Activated CD4-positive, alpha-beta memory T cell treated with anti-CD3 and anti-CD28 coated beads for 36 hours (primary cell): ENCODE results near the gene CACYBP. TPM values are rescaled to one million over a fixed set of nuclear protein-coding genes. Genes with fewer than 3 reads are reported as not detected.
A peak's percentile ranks its signal among the peaks of the same experiment; 100 is the strongest.

ENCODE experiments used
- CTCF ChIA-PET: fragments of 350-600 bp; sonication (Branson Sonifier 250); formaldehyde crosslinking; loops from one replicate; lab custom pipeline; 2021; ENCODE audit warnings: antibody characterized with exemption, inconsistent platforms; lab: Charles Lee
- POLR2A ChIA-PET: fragments of 350-600 bp; sonication (Branson Sonifier 250); formaldehyde crosslinking; loops from one replicate; lab custom pipeline; 2021; ENCODE audit warnings: antibody characterized with exemption; lab: Charles Lee
- DNase-seq: peaks from one replicate; pipeline ENCODE4 v3.0.0-alpha.2; 2020
- H3K27ac Mint-ChIP-seq: one replicate; pipeline ENCODE4 v1.8.0; 2021; ENCODE audit warnings: mixed read lengths
- H3K27me3 Mint-ChIP-seq: one replicate; pipeline ENCODE4 v1.8.0; 2021; ENCODE audit warnings: mixed read lengths
- H3K36me3 Mint-ChIP-seq: one replicate; pipeline ENCODE4 v1.8.0; 2021; ENCODE audit warnings: mixed read lengths
- H3K4me1 Mint-ChIP-seq: one replicate; pipeline ENCODE4 v1.8.0; 2021; ENCODE audit warnings: low read depth, mixed read lengths
- H3K4me3 Mint-ChIP-seq: one replicate; pipeline ENCODE4 v1.8.0; 2021; ENCODE audit warnings: mild to moderate bottlenecking, mixed read lengths
- H3K9me3 Mint-ChIP-seq: one replicate; pipeline ENCODE4 v1.8.0; 2021; ENCODE audit warnings: mixed read lengths
- intact Hi-C: fragments of 100-400 bp; cut with micrococcal nuclease; formaldehyde crosslinking; loops from one replicate; pipeline ENCODE4 v1.15.1; 2023
- total RNA-seq, 2 experiments: library from RNA; stranded (reverse); gene quantifications; one replicate each; pipeline ENCODE4 v1.2.3, GENCODE V29; 2021

Gene CACYBP
- total RNA-seq, 2 experiments from 2014 or later: 399 to 409 TPM

DNA sequence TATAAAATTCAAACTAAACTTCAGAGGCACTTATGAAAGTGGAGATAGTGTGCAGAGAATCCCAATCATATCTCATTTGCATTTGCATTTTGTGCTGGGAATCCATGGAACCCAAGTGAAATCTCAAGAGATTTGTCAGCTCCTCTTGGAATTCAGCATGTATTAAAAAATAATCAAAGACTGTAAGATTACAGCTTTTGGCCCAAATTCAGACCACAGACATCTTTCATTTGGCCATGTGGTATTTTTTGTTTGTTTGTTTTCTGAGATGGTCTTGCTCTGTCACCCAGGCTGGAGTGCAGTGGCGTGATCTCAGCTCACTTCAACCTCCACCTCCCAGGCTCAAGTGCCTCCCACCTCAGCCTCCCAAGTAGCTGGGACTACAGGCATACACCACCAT lies 3.8 kb upstream of the CACYBP start:
- Mint-ChIP-seq H3K27ac (no peak overlapping the region), H3K9me3 (no peaks in the 10 kb centered on the region), H3K36me3 (peaks cover 11% of the 10 kb centered on the region), H3K4me3 (no peak overlapping the region), H3K27me3 (no peaks in the 10 kb centered on the region), H3K4me1 (peaks cover 22% of the 10 kb centered on the region)
- intact Hi-C loops: loop anchor here (5.0 to 10.0 kb wide), 4 partner anchors 179 to 1521 kb away; partner anchors contain the start of genes PRDX6, RABGAP1L and RC3H1
- ChIA-PET POLR2A (no interaction called here), CTCF (interaction anchor here (0.7 to 4.3 kb wide), 3 partner anchors 12 to 112 kb away, joined by 3 to 20 read pairs (median 4); no protein-coding TSS in a partner anchor)
- DNase-seq: no peak

DNA sequence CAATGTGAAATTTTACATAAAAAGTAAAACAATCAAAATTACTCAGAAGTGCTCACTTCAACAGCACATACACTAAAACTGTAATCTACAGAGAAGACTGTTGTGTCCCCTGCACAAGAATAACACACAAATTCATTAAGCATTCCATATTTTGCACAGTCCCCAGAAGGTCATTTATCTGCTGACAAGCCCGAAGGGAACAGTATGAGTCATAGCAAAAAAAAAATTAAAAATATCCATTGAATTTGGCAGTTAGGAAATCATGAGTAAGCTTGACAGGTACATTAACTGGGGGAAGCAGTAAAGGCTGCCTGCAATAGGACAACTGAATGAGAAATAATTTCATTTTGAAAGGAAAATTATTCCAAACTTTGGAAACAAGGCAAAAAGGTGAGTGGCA lies 3.3 kb upstream of the CACYBP start:
- peak overlapping the region; percentile 10 for H3K27ac Mint-ChIP-seq
- H3K4me1 Mint-ChIP-seq: peaks cover 24% of the 10 kb centered on the region
- DNase-seq: no peak
- POLR2A ChIA-PET: no interaction called here
- no peak overlapping the region for H3K4me3 Mint-ChIP-seq
- intact Hi-C loops: loop anchor here (5.0 to 10.0 kb wide), 4 partner anchors 179 to 1522 kb away; partner anchors contain the start of genes PRDX6, RABGAP1L and RC3H1
- H3K9me3 Mint-ChIP-seq: no peaks in the 10 kb centered on the region
- CTCF ChIA-PET: interaction anchor here (1.1 to 4.3 kb wide), 2 partner anchors 13 to 113 kb away, joined by 4 to 20 read pairs; no protein-coding TSS in a partner anchor
- H3K36me3 Mint-ChIP-seq: peaks cover 16% of the 10 kb centered on the region
- no peaks in the 10 kb centered on the region for H3K27me3 Mint-ChIP-seq

DNA sequence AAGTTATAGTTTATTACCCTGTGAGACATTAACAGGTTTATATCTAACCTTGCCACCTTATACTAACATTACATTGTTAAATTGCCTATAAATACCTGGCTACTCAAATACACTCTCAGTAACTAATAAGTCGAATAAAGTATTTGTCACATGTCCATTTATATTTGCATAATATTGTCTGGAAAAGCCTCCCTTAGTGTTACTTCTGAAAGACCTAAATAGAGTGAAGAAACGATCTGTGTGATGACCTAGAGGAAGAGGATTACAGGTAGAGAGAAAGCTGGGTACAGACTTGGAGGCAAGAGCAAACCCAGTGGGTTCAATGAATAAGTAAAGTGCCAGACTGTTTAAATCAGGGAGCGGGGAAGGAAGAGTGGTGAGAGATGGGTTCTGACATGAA lies 2.7 kb upstream of the CACYBP start:
- peaks cover 21% of the 10 kb centered on the region for H3K36me3 Mint-ChIP-seq
- POLR2A ChIA-PET: no interaction called here
- no peaks in the 10 kb centered on the region for H3K9me3 Mint-ChIP-seq
- peaks cover 29% of the 10 kb centered on the region for H3K4me1 Mint-ChIP-seq
- no peaks in the 10 kb centered on the region for H3K27me3 Mint-ChIP-seq
- CTCF ChIA-PET: interaction anchor here (4.3 kb wide), 1 partner anchor 14 kb away, joined by 20 read pairs; no protein-coding TSS in a partner anchor
- intact Hi-C loops: loop anchor here (5.0 to 10.0 kb wide), 4 partner anchors 180 to 1522 kb away; partner anchors contain the start of genes PRDX6, RABGAP1L and RC3H1
- no peak for DNase-seq
- H3K4me3 Mint-ChIP-seq: no peak overlapping the region
- H3K27ac Mint-ChIP-seq: peak overlapping the region; percentile 40

DNA sequence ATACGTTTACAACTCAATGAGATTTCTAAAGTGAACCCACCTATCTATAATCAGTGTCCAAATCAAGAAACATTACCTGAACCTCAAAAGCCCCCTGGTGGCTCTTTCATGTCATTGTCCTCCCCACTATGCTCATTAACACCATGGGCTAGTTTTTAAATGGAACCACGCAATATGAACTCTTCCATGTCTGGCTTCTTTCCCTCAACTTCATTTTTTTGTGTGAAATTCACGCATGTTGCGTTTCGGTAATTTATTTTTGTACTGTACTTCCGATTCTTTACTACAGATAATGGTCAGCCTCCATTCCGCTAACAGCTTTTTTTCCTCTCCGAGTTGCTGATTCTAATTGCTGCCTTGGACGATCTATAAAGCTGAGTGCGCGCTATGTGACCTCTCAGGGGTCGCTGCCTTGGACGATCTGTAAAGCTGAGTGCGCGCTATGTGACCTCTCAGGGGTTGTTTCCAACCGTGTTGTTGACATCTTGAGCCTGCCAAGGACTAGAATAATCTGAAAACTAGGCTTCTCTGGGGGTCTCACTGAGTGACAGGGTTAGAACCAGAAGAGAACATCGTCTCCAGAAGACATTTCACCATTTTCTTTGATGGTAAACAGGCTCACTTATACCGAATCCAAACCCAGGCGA lies 1.1 kb upstream of the CACYBP start:
- Mint-ChIP-seq H3K4me1 (peaks cover 42% of the 10 kb centered on the region), H3K36me3 (peaks cover 29% of the 10 kb centered on the region), H3K9me3 (no peaks in the 10 kb centered on the region), H3K27me3 (no peaks in the 10 kb centered on the region), H3K4me3 (no peak overlapping the region), H3K27ac (no peak overlapping the region)
- peak; percentile 55 for DNase-seq
- intact Hi-C loops: loop anchor here (1.0 to 10.0 kb wide), 13 partner anchors 25 to 1524 kb away; partner anchors contain the start of genes CENPL, DARS2, KIAA0040 and MRPS14
- ChIA-PET POLR2A (interaction anchor here (0.6 to 3.3 kb wide), 9 partner anchors 9 to 199 kb away, joined by 3 to 50 read pairs (median 10); partner anchors contain the start of gene MRPS14), CTCF (interaction anchor here (0.7 to 4.3 kb wide), 17 partner anchors 9 to 231 kb away, joined by 3 to 20 read pairs (median 6); partner anchors contain the start of gene MRPS14)

DNA sequence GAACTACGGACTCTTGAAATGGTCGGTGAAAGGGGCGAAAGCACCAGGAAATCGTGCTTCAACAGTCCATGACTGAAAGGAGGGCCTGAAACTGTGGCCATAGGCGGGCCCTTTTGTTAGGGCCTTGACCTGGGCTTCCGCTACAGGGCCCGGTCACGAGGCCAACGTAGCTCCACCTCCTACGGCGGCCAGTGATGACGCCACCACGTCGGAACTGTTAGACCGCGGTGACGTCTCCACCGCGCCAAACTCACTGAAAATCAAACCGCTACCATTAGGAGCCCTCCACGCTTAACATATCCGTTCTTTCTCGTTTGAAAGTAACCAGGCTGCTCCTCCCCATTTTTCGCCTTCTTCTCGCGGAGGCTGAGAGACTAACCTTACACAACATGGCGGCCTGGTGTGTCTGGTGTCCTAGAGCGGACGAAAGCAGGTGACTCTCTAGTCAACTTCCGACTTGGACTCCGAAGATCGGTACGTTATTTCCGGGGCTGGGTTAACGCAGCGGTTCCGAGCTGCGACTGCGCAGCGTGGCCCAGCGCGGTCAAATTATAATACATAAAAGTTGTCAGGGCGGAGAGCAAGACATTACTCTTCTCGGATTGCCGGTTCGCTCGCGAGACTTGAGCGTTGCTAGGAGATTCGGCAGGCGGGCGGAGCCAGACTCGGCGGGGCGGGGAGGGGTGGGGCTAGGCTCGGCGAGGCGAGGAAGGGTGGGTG lies 371 bp upstream of the CACYBP start:
- peak; percentile 98 for DNase-seq
- H3K36me3 Mint-ChIP-seq: peaks cover 35% of the 10 kb centered on the region
- intact Hi-C loops: loop anchor here (1.0 to 10.0 kb wide), 11 partner anchors 24 to 1525 kb away; partner anchors contain the start of genes CENPL, DARS2, KIAA0040 and MRPS14
- H3K27me3 Mint-ChIP-seq: no peaks in the 10 kb centered on the region
- ChIA-PET POLR2A (interaction anchor here (0.6 to 3.3 kb wide), 12 partner anchors 10 to 200 kb away, joined by 3 to 50 read pairs (median 8); partner anchors contain the start of gene MRPS14), CTCF (interaction anchor here (0.7 to 4.3 kb wide), 17 partner anchors 9 to 232 kb away, joined by 3 to 20 read pairs (median 6); partner anchors contain the start of gene MRPS14)
- peaks cover 49% of the 10 kb centered on the region for H3K4me1 Mint-ChIP-seq
- H3K9me3 Mint-ChIP-seq: no peaks in the 10 kb centered on the region
- no peak overlapping the region for H3K27ac Mint-ChIP-seq
- no peak overlapping the region for H3K4me3 Mint-ChIP-seq

DNA sequence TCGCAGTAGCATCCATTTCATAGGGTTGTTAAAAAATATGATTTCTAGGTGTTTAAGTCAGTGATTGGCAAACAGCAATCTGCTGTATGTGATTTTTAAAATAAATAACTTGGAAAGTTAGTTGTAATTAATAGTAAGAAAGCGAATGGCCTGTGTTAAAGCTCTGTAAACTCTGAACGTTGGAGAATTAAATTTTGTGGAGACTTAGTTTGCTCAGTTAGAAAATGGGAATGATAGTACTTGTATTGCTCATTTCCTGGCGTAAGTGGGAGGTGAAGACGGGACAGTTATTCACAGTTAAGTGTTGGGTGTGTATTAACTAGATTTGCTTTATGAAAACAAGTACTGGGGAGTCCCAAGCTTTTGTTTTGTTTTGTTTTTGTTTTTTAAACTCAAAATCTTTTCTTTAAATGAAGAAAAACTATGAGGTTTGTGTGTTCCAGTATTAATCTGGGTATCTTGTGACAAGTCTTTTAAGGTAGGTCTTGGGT lies 995 bp downstream of the CACYBP start:
- H3K27me3 Mint-ChIP-seq: no peaks in the 10 kb centered on the region
- CTCF ChIA-PET: interaction anchor here (0.6 to 1.3 kb wide), 3 partner anchors 23 to 201 kb away, joined by 3 to 9 read pairs (median 4); partner anchors contain the start of gene MRPS14
- no peak overlapping the region for H3K4me3 Mint-ChIP-seq
- POLR2A ChIA-PET: interaction anchor here (1.0 to 3.3 kb wide), 6 partner anchors 11 to 201 kb away, joined by 4 to 50 read pairs (median 12); partner anchors contain the start of gene MRPS14
- no peak overlapping the region for H3K27ac Mint-ChIP-seq
- DNase-seq: no peak
- no peaks in the 10 kb centered on the region for H3K9me3 Mint-ChIP-seq
- peaks cover 59% of the 10 kb centered on the region for H3K4me1 Mint-ChIP-seq
- intact Hi-C loops: no loop called here
- peaks cover 39% of the 10 kb centered on the region for H3K36me3 Mint-ChIP-seq

DNA sequence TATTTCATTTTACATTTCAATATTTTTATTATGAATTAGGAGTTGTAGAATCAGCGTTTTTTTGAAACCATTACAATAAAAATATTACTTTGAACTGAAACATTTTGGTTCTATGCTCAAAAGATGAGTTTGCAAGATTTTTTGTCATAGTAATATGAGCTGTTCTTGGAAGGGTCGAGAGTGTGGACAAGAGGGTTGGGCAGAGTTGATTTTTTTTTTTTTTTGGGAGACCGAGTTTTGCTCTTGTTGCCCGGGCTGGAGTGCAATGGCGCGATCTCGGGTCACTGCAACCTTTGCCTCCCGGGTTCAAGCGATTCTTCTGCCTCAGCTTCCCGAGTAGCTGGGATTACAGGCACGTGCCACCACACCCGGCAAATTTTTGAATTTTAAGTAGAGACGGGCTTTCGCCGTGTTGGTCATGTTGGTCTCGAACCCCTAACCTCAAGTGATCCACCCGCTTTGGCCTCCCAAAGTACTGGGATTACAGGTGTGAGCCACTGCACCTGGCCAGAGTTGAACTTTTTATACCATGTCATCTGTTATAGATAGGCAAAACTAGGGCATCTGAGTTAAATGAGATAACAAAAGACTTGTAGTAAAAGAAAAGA lies 3.3 kb downstream of the CACYBP start:
- intact Hi-C loops: no loop called here
- ChIA-PET CTCF (no interaction called here), POLR2A (interaction anchor here (0.6 to 2.5 kb wide), 2 partner anchors 20 to 21 kb away, joined by 3 to 14 read pairs; partner anchors contain the start of gene MRPS14)
- peak overlapping the region; percentile 56 for H3K4me3 Mint-ChIP-seq
- H3K27me3 Mint-ChIP-seq: no peaks in the 10 kb centered on the region
- H3K9me3 Mint-ChIP-seq: no peaks in the 10 kb centered on the region
- peaks cover 52% of the 10 kb centered on the region for H3K36me3 Mint-ChIP-seq
- DNase-seq: no peak
- H3K27ac Mint-ChIP-seq: peak overlapping the region; percentile 82
- H3K4me1 Mint-ChIP-seq: peaks cover 49% of the 10 kb centered on the region

DNA sequence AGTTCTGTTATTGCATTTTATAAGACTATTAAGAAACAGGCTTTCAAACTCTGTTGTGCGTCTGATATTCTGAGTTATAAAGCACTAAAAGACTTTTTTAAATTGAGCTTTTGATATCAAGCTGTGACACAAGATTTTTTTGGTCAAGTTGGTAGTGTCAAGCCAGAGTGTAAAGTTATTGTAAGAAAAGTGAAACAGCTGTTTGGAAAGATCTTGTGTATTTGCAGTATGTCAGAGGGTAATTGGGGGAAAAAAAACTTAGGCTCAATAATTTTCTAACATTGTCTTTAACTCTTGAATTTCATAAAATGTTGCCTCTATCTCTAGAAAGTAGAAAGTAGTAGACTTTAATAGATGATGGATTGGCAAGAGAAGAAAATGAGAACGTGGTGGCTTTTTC lies 3.8 kb downstream of the CACYBP start:
- DNase-seq: no peak
- ChIA-PET POLR2A (interaction anchor here (0.6 to 2.5 kb wide), 2 partner anchors 20 to 21 kb away, joined by 3 to 14 read pairs; partner anchors contain the start of gene MRPS14), CTCF (interaction anchor here (0.9 to 1.2 kb wide), 2 partner anchors 12 to 27 kb away, joined by 3 to 4 read pairs; no protein-coding TSS in a partner anchor)
- Mint-ChIP-seq H3K9me3 (no peaks in the 10 kb centered on the region), H3K27ac (peak overlapping the region; percentile 82), H3K4me1 (peaks cover 48% of the 10 kb centered on the region), H3K4me3 (peak overlapping the region; percentile 56), H3K36me3 (peaks cover 57% of the 10 kb centered on the region), H3K27me3 (no peaks in the 10 kb centered on the region)
- intact Hi-C loops: no loop called here

DNA sequence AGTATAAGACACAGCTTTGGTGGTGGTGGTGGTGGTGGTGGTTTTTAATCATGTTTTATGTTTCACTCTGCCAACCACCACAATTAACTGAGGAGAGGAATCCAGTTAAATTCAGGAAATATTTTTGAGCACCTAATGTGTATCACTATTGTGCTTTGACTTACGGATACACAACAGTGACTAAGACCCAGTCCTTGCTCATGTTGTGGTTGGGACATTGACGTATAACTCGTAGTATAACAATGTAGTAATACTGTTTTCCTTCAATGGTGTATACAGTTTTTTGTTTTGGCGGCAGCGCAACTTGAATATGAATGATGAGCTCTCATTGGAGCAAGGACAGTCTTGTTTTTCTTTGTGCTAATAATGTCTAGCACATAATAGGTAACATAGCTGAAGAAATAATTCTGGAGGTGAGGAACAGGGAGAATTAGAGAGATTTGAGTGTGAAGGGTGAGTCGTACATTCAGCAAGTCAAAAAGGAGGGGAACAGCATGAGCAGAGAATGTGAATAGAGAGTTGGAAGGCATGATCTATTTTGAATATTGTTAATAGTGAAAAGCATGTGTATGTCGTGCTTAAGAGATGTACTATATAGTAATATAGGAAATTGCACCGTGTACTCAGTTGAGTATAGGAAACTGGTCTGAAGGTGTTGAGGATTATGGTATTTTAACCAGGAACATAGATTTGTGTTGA lies 5.5 kb downstream of the CACYBP start:
- Mint-ChIP-seq H3K4me1 (peaks cover 51% of the 10 kb centered on the region), H3K9me3 (no peaks in the 10 kb centered on the region), H3K4me3 (no peak overlapping the region), H3K36me3 (peaks cover 66% of the 10 kb centered on the region), H3K27me3 (no peaks in the 10 kb centered on the region), H3K27ac (peak overlapping the region; percentile 65)
- ChIA-PET POLR2A (interaction anchor here (2.5 kb wide), 1 partner anchor 18 kb away, joined by 14 read pairs; the partner anchor contains the start of gene MRPS14), CTCF (interaction anchor here (1.0 kb wide), 1 partner anchor 24 kb away, joined by 4 read pairs; no protein-coding TSS in a partner anchor)
- intact Hi-C loops: loop anchor here (1.0 kb wide), 2 partner anchors 8 to 18 kb away; partner anchors contain the start of gene MRPS14
- peak; percentile 42 for DNase-seq

DNA sequence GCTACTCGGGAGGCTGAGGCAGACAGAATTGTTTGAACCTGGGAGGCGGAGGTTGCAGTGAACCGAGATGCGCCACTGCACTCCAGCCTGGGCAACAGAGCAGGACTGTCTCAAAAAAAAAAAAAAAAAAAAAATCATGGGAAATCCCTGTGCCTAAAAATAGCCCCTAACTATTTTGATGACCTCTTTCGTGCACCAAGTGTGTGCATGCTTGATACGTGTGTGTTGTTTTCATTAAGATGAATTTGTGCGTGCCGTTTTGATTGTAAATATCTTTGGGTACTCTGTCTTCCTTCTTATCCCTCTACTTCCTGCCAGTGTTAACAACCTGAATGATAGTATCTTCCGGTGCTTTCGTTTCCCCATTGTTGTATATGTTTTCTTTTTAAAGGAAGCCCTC lies 9.8 kb downstream of the CACYBP start:
- no peak for DNase-seq
- ChIA-PET CTCF (no interaction called here), POLR2A (interaction anchor here (1.2 kb wide), 1 partner anchor 13 kb away, joined by 3 read pairs; no protein-coding TSS in a partner anchor)
- Mint-ChIP-seq H3K4me3 (no peak overlapping the region), H3K27me3 (no peaks in the 10 kb centered on the region), H3K9me3 (no peaks in the 10 kb centered on the region), H3K36me3 (peaks cover 58% of the 10 kb centered on the region), H3K27ac (peak overlapping the region; percentile 10), H3K4me1 (peaks cover 18% of the 10 kb centered on the region)
- intact Hi-C loops: no loop called here
